ENCODE measurements around the gene NSUN3.
"Not testable (repeated sequence)": the region's sequence is repeated elsewhere in the genome, so short reads cannot be mapped to it uniquely, and the experiment has no call there.

The NSUN3 gene

DNA sequence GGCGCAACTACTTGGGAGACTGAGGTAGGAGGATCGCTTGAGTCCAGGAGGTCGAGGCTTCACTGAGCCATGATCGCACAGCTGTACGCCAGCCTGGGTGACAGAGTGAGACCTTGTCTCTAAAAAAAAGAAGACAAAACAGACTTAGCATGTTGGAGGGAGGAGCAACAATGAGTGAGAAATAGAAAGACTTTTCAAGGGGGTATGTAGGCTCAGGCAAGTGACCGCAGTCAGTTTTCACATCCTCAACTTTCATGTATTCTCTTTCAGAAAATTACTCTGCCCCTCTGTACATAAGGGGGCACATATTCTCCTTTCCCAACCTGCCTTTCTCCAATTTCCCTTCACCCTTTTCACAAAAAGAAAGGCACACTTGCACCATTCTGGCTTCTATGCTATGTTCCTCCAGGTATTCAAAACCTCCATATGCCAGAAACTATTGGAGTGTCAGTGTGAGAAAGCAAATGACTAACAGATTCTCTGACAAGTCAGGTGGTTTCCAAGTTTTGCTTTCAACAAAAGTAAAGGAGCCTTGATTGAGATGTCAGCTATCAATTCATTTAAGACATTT is 7.6 kb downstream of the NSUN3 start:
- no peaks in the 10 kb centered on the region for H3K27me3 ChIP-seq (replicated peaks; ENCODE audit: control insufficient read depth, insufficient read depth, low read length)

DNA sequence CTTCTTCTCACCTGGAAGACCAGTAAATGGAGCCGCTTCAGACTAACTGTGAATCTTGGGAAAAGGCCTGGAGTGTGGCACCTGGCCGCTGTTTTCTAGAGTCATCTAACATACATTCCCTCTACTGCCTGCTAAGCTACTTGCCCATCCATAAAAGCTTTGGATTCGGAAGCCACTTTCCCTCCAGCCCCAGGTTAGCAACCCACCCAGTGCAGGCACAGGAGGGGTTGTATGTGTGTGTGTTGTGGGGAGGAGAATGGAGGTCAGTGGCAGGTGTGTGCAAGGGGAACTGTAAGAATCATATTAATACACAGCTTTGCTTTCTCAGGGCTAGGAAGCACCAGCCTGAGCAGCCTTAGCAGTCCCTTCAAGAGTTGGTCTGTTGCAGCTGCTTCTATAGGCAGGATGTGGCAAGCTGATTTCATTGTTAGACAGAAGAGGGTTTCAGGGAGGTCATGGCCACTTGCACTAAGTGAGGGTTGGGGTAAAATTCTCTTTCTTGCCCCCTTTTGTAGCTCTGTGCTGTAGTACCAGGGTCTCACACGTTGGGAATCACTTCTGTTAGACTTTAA is 8.9 kb downstream of the NSUN3 start:
- DNase-seq (ENCODE audit: low read depth) = no peak
- Histone ChIP-seq H3K36me3 (ENCODE audit: control insufficient read depth, insufficient read depth, low read length, severe bottlenecking) (peaks cover 5% of the 10 kb centered on the region), H3K27me3 (replicated peaks; ENCODE audit: control insufficient read depth, insufficient read depth, low read length) (no peaks in the 10 kb centered on the region), H3K4me3 (ENCODE audit: low read length) (no peak overlapping the region), H3K9ac (ENCODE audit: low read length) (no peak overlapping the region), H3K4me1 (ENCODE audit: control insufficient read depth, insufficient read depth, low read length) (peaks cover 5% of the 10 kb centered on the region), H3K9me3 (ENCODE audit: control insufficient read depth, low read length) (no peaks in the 10 kb centered on the region)

More for the DNA sequence above, 7.6 kb downstream of the NSUN3 start:
- H3K4me1 ChIP-seq (ENCODE audit: control insufficient read depth, insufficient read depth, low read length) = no peaks in the 10 kb centered on the region
- DNase-seq (ENCODE audit: low read depth) = no peak
- H3K9me3 ChIP-seq (ENCODE audit: control insufficient read depth, low read length) = no peaks in the 10 kb centered on the region
- H3K36me3 ChIP-seq (ENCODE audit: control insufficient read depth, insufficient read depth, low read length, severe bottlenecking) = no peaks in the 10 kb centered on the region
- H3K4me3 ChIP-seq (ENCODE audit: low read length) = no peak overlapping the region
- H3K9ac ChIP-seq (ENCODE audit: low read length) = no peak overlapping the region

DNA sequence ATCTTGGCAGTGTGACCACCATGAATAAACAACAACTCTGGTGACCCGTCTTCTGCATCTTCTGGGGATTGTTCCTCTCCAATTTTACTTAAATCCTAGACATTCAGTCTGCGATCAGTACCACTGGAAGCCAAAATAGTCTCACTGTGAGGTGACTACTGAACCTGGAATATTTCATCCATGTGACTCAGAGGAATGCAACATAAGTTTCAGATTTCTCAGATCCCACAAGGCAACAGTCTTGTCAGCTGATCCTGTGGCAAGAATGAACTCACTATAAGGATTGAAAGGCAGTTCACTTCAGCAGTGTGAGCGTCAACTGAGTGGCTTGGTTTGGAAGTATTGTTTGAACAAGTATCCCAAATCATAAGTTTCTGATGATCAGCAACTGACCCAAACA is 13.2 kb downstream of the NSUN3 start:
- Histone ChIP-seq H3K4me1 (ENCODE audit: control insufficient read depth, insufficient read depth, low read length) (peaks cover 5% of the 10 kb centered on the region), H3K4me3 (ENCODE audit: low read length) (no peak overlapping the region), H3K9me3 (ENCODE audit: control insufficient read depth, low read length) (no peaks in the 10 kb centered on the region), H3K9ac (ENCODE audit: low read length) (no peak overlapping the region), H3K27me3 (replicated peaks; ENCODE audit: control insufficient read depth, insufficient read depth, low read length) (no peaks in the 10 kb centered on the region), H3K36me3 (ENCODE audit: control insufficient read depth, insufficient read depth, low read length, severe bottlenecking) (peaks cover 5% of the 10 kb centered on the region)
- DNase-seq (ENCODE audit: low read depth) = peak; percentile 4

- H3K36me3 ChIP-seq (ENCODE audit: control insufficient read depth, insufficient read depth, low read length, severe bottlenecking) = peaks cover 14% of the 10 kb centered on the region
- DNase-seq (ENCODE audit: low read depth); H3K9ac ChIP-seq (ENCODE audit: low read length); H3K4me3 ChIP-seq (ENCODE audit: low read length); H3K9me3 ChIP-seq (ENCODE audit: control insufficient read depth, low read length); H3K4me1 ChIP-seq (ENCODE audit: control insufficient read depth, insufficient read depth, low read length); H3K27me3 ChIP-seq (replicated peaks; ENCODE audit: control insufficient read depth, insufficient read depth, low read length): not testable (repeated sequence)
These were observed 17.7 kb downstream of the NSUN3 start for GRCh38 chr3:94080552-94080951.

DNA sequence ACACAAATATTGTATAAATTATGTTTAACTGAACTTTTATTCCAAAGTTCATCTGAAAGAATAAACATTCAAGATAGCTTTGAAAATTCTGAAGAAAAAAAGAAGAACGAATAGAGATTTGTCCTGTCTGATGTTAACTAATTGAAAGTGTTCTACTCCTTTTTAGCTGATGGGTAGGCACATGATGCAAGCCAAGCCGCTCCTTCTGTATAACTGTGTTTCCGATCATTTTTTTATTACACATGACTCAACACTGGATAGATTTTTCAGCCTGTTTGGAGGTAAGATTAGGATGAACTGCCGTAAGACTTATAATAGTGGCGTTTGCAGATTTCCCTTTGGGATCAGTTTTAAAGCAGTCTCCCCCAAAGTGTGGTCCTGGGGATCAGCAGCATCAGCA is 19.0 kb downstream of the NSUN3 start:
- H3K27me3 ChIP-seq (replicated peaks; ENCODE audit: control insufficient read depth, insufficient read depth, low read length) = no peaks in the 10 kb centered on the region
- no peak overlapping the region for H3K4me3 ChIP-seq (ENCODE audit: low read length)
- no peak for DNase-seq (ENCODE audit: low read depth)
- H3K9ac ChIP-seq (ENCODE audit: low read length) = no peak overlapping the region
- no peaks in the 10 kb centered on the region for H3K9me3 ChIP-seq (ENCODE audit: control insufficient read depth, low read length)
- H3K36me3 ChIP-seq (ENCODE audit: control insufficient read depth, insufficient read depth, low read length, severe bottlenecking) = peaks cover 11% of the 10 kb centered on the region
- no peaks in the 10 kb centered on the region for H3K4me1 ChIP-seq (ENCODE audit: control insufficient read depth, insufficient read depth, low read length)

GRCh38 chr3:94082391-94082937 is 19.6 kb downstream of the NSUN3 start:
- Histone ChIP-seq H3K9me3 (ENCODE audit: control insufficient read depth, low read length) (no peaks in the 10 kb centered on the region), H3K9ac (ENCODE audit: low read length) (no peak overlapping the region), H3K36me3 (ENCODE audit: control insufficient read depth, insufficient read depth, low read length, severe bottlenecking) (peaks cover 11% of the 10 kb centered on the region), H3K27me3 (replicated peaks; ENCODE audit: control insufficient read depth, insufficient read depth, low read length) (no peaks in the 10 kb centered on the region), H3K4me1 (ENCODE audit: control insufficient read depth, insufficient read depth, low read length) (no peaks in the 10 kb centered on the region), H3K4me3 (ENCODE audit: low read length) (no peak overlapping the region)
- no peak for DNase-seq (ENCODE audit: low read depth)

DNA sequence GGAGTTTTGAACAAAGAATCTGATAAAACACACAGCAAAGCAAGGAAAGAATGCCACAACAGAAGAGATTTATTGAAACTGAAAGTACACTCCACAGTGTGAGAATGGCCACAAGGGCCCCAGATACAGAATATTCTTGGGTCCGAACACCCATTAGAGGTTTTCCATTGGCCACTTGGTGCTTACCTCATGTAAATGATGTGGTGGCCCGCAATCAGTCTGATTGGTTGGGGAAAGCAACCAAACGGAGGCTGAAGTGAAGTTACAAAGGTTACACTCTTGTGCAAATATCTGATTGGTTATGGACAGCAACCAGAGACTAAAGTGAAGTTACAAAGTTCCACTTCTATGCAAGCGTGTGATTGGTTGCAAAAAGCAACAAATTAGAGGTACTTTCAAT is 20.4 kb downstream of the NSUN3 start:
- Histone ChIP-seq H3K9ac (ENCODE audit: low read length) (no peak overlapping the region), H3K4me3 (ENCODE audit: low read length) (no peak overlapping the region), H3K9me3 (ENCODE audit: control insufficient read depth, low read length) (no peaks in the 10 kb centered on the region), H3K36me3 (ENCODE audit: control insufficient read depth, insufficient read depth, low read length, severe bottlenecking) (peaks cover 11% of the 10 kb centered on the region), H3K27me3 (replicated peaks; ENCODE audit: control insufficient read depth, insufficient read depth, low read length) (no peaks in the 10 kb centered on the region), H3K4me1 (ENCODE audit: control insufficient read depth, insufficient read depth, low read length) (no peaks in the 10 kb centered on the region)
- no peak for DNase-seq (ENCODE audit: low read depth)

- no peak overlapping the region for H3K9ac ChIP-seq (ENCODE audit: low read length)
- no peak overlapping the region for H3K4me3 ChIP-seq (ENCODE audit: low read length)
- no peaks in the 10 kb centered on the region for H3K4me1 ChIP-seq (ENCODE audit: control insufficient read depth, insufficient read depth, low read length)
- H3K9me3 ChIP-seq (ENCODE audit: control insufficient read depth, low read length) = no peaks in the 10 kb centered on the region
- no peak for DNase-seq (ENCODE audit: low read depth)
- no peaks in the 10 kb centered on the region for H3K27me3 ChIP-seq (replicated peaks; ENCODE audit: control insufficient read depth, insufficient read depth, low read length)
- peaks cover 16% of the 10 kb centered on the region for H3K36me3 ChIP-seq (ENCODE audit: control insufficient read depth, insufficient read depth, low read length, severe bottlenecking)
These were observed 26.3 kb downstream of the NSUN3 start for GRCh38 chr3:94089126-94089525.

GRCh38 chr3:94092086-94092485 is 29.2 kb downstream of the NSUN3 start:
- H3K36me3 ChIP-seq (ENCODE audit: control insufficient read depth, insufficient read depth, low read length, severe bottlenecking) = peaks cover 10% of the 10 kb centered on the region

GRCh38 chr3:94093151-94093550 is 30.3 kb downstream of the NSUN3 start:
- Histone ChIP-seq H3K36me3 (ENCODE audit: control insufficient read depth, insufficient read depth, low read length, severe bottlenecking) (peaks cover 10% of the 10 kb centered on the region), H3K9ac (ENCODE audit: low read length) (no peak overlapping the region), H3K4me1 (ENCODE audit: control insufficient read depth, insufficient read depth, low read length) (peaks cover 3% of the 10 kb centered on the region), H3K4me3 (ENCODE audit: low read length) (no peak overlapping the region), H3K27me3 (replicated peaks; ENCODE audit: control insufficient read depth, insufficient read depth, low read length) (no peaks in the 10 kb centered on the region), H3K9me3 (ENCODE audit: control insufficient read depth, low read length) (no peaks in the 10 kb centered on the region)
- no peak for DNase-seq (ENCODE audit: low read depth)

More at GRCh38 chr3:94092086-94092485, 29.2 kb downstream of the NSUN3 start:
- DNase-seq (ENCODE audit: low read depth) = no peak
- Histone ChIP-seq H3K9ac (ENCODE audit: low read length) (no peak overlapping the region), H3K27me3 (replicated peaks; ENCODE audit: control insufficient read depth, insufficient read depth, low read length) (no peaks in the 10 kb centered on the region), H3K4me3 (ENCODE audit: low read length) (no peak overlapping the region), H3K9me3 (ENCODE audit: control insufficient read depth, low read length) (no peaks in the 10 kb centered on the region), H3K4me1 (ENCODE audit: control insufficient read depth, insufficient read depth, low read length) (no peaks in the 10 kb centered on the region)

DNA sequence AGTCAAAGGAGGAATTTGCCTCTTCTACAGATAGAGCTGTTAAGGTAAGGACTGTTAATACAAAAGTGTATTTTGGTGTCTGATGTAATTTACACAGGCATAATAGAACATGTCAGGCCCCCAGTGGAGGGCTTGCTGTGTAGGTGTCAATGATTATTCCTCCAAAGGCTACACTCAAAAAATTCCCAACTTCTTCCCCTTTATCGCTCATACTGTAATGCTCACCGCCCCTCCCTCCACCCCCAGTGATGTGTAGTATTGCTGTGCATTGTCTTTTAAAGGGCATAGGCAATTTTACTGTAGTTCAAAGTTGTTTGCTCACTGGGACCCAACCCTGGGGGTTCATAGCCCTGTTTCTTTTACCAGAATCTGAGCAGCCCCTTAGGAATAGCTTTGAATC is 32.2 kb downstream of the NSUN3 start:
- H3K27me3 ChIP-seq (replicated peaks; ENCODE audit: control insufficient read depth, insufficient read depth, low read length) = no peaks in the 10 kb centered on the region
- H3K9ac ChIP-seq (ENCODE audit: low read length) = no peak overlapping the region
- no peak for DNase-seq (ENCODE audit: low read depth)
- H3K4me3 ChIP-seq (ENCODE audit: low read length) = no peak overlapping the region
- H3K36me3 ChIP-seq (ENCODE audit: control insufficient read depth, insufficient read depth, low read length, severe bottlenecking) = peaks cover 6% of the 10 kb centered on the region
- no peaks in the 10 kb centered on the region for H3K9me3 ChIP-seq (ENCODE audit: control insufficient read depth, low read length)
- peaks cover 13% of the 10 kb centered on the region for H3K4me1 ChIP-seq (ENCODE audit: control insufficient read depth, insufficient read depth, low read length)

DNA sequence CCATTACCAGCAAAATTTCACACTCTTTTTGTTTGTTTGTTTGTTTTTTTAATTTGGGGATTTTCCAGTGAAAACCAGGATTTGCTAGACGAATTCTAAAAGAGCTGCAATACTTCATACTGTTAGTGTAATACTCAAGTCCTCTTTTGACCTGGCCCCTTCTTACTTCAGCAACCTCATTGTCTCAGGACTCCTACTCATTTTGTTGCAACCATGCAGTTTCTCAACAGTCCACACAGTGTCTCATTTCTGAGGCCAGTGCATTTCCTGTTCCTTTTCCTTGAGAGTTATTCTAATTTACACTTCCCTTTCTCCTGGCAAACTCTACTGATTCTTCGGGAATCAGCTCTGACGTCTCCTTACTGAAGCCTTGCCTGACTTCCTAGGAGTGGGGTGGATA is 35.6 kb downstream of the NSUN3 start:
- no peaks in the 10 kb centered on the region for H3K27me3 ChIP-seq (replicated peaks; ENCODE audit: control insufficient read depth, insufficient read depth, low read length)
- H3K4me3 ChIP-seq (ENCODE audit: low read length) = peak overlapping the region; percentile 16
- H3K9me3 ChIP-seq (ENCODE audit: control insufficient read depth, low read length) = no peaks in the 10 kb centered on the region
- DNase-seq (ENCODE audit: low read depth) = no peak
- peaks cover 13% of the 10 kb centered on the region for H3K4me1 ChIP-seq (ENCODE audit: control insufficient read depth, insufficient read depth, low read length)
- H3K9ac ChIP-seq (ENCODE audit: low read length) = no peak overlapping the region
- peaks cover 11% of the 10 kb centered on the region for H3K36me3 ChIP-seq (ENCODE audit: control insufficient read depth, insufficient read depth, low read length, severe bottlenecking)

Data from adipocyte (in vitro differentiated cells).